ENCODE data around the gene SLC45A2.

GRCh38 chr5:33938507-33938796 is 46.0 kb downstream of the SLC45A2 start:
- TF ChIP-seq SIX5 (IDR thresholded peaks at IDR 0.05; ENCODE audit: low read depth, low read length) (no peak), GTF2F1 (IDR thresholded peaks at IDR 0.05; ENCODE audit: borderline replicate concordance, low read depth, low read length) (no peak), CTCF (IDR thresholded peaks at IDR 0.05; ENCODE audit: control extremely low read depth in 1 of 3, insufficient read depth in 1 of 3, low read depth in 1 of 3, low read length in 3 of 3) (no peak), MAFK (IDR thresholded peaks at IDR 0.05; ENCODE audit: low read depth, low read length) (no peak), HDAC6 (IDR thresholded peaks at IDR 0.05; ENCODE audit: low read depth, low read length) (no peak), TEAD4 (IDR thresholded peaks at IDR 0.05; ENCODE audit: low read depth, low read length) (no peak), KDM1A (IDR thresholded peaks at IDR 0.05; ENCODE audit: borderline replicate concordance, low read length) (no peak), TBP (IDR thresholded peaks at IDR 0.05; ENCODE audit: low read depth, low read length) (no peak), SIN3A (conservative IDR thresholded peaks at IDR 0.05 in 1 of 2, IDR thresholded peaks at IDR 0.05 in 1 of 2; ENCODE audit: low read depth in 1 of 2, low read length in 2 of 2) (no peak), EP300 (IDR thresholded peaks at IDR 0.05; ENCODE audit: borderline replicate concordance in 1 of 2, low read depth in 2 of 2, low read length in 2 of 2) (no peak)
- TF ChIP-seq, protein P1, sequence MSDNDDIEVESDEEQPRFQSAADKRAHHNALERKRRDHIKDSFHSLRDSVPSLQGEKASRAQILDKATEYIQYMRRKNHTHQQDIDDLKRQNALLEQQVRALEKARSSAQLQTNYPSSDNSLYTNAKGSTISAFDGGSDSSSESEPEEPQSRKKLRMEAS (IDR thresholded peaks at IDR 0.05), result no peak
